ENCODE results near the gene RMND5B.
"Not testable (repeated sequence)": the region's sequence is repeated elsewhere in the genome, so short reads cannot be mapped to it uniquely, and the experiment has no call there.

Gene RMND5B

GRCh38 chr5:178192244-178192643 is 61.4 kb downstream of the RMND5B start:
- no peak for TF ChIP-seq CTCF (IDR thresholded peaks at IDR 0.05; ENCODE audit: borderline replicate concordance, control extremely low read depth, extremely low read depth, insufficient read depth, missing control alignments)
- in situ Hi-C loops (cut with MboI; ENCODE audit: low sequenced_read_pairs, unreplicated experiment), result no loop called here
- no peak for DNase-seq (ENCODE audit: low spot score)

- TF ChIP-seq CTCF (IDR thresholded peaks at IDR 0.05; ENCODE audit: borderline replicate concordance, control extremely low read depth, extremely low read depth, insufficient read depth, missing control alignments), result no peak
- in situ Hi-C loops (cut with MboI; ENCODE audit: low sequenced_read_pairs, unreplicated experiment), result no loop called here
- no peak for DNase-seq (ENCODE audit: low spot score)
These were observed 62.0 kb downstream of the RMND5B start for GRCh38 chr5:178192787-178193186.

- TF ChIP-seq CTCF (IDR thresholded peaks at IDR 0.05; ENCODE audit: borderline replicate concordance, control extremely low read depth, extremely low read depth, insufficient read depth, missing control alignments), result no peak
- in situ Hi-C loops (cut with MboI; ENCODE audit: low sequenced_read_pairs, unreplicated experiment), result no loop called here
- DNase-seq (ENCODE audit: low spot score), result no peak
These were observed 62.5 kb downstream of the RMND5B start for GRCh38 chr5:178193251-178193809.

- no peak for TF ChIP-seq CTCF (IDR thresholded peaks at IDR 0.05; ENCODE audit: borderline replicate concordance, control extremely low read depth, extremely low read depth, insufficient read depth, missing control alignments)
- in situ Hi-C loops (cut with MboI; ENCODE audit: low sequenced_read_pairs, unreplicated experiment), result no loop called here
These were observed 63.2 kb downstream of the RMND5B start for GRCh38 chr5:178194026-178194425.

GRCh38 chr5:178196281-178196812 is 65.5 kb downstream of the RMND5B start:
- no peak for DNase-seq (ENCODE audit: low spot score)
- no peak for TF ChIP-seq CTCF (IDR thresholded peaks at IDR 0.05; ENCODE audit: borderline replicate concordance, control extremely low read depth, extremely low read depth, insufficient read depth, missing control alignments)
- in situ Hi-C loops (cut with MboI; ENCODE audit: low sequenced_read_pairs, unreplicated experiment), result no loop called here

More at GRCh38 chr5:178194026-178194425, 63.2 kb downstream of the RMND5B start:
- no peak for DNase-seq (ENCODE audit: low spot score)

GRCh38 chr5:178196986-178197385 is 66.2 kb downstream of the RMND5B start:
- DNase-seq (ENCODE audit: low spot score), result no peak
- in situ Hi-C loops (cut with MboI; ENCODE audit: low sequenced_read_pairs, unreplicated experiment), result no loop called here

GRCh38 chr5:178198151-178198550 is 67.3 kb downstream of the RMND5B start:
- in situ Hi-C loops (cut with MboI; ENCODE audit: low sequenced_read_pairs, unreplicated experiment); DNase-seq (ENCODE audit: low spot score): not testable (repeated sequence)

More at GRCh38 chr5:178196986-178197385, 66.2 kb downstream of the RMND5B start:
- peak; percentile 29 for TF ChIP-seq CTCF (IDR thresholded peaks at IDR 0.05; ENCODE audit: borderline replicate concordance, control extremely low read depth, extremely low read depth, insufficient read depth, missing control alignments)
